ENCODE data around the gene ENTPD7.

Gene ENTPD7

DNA sequence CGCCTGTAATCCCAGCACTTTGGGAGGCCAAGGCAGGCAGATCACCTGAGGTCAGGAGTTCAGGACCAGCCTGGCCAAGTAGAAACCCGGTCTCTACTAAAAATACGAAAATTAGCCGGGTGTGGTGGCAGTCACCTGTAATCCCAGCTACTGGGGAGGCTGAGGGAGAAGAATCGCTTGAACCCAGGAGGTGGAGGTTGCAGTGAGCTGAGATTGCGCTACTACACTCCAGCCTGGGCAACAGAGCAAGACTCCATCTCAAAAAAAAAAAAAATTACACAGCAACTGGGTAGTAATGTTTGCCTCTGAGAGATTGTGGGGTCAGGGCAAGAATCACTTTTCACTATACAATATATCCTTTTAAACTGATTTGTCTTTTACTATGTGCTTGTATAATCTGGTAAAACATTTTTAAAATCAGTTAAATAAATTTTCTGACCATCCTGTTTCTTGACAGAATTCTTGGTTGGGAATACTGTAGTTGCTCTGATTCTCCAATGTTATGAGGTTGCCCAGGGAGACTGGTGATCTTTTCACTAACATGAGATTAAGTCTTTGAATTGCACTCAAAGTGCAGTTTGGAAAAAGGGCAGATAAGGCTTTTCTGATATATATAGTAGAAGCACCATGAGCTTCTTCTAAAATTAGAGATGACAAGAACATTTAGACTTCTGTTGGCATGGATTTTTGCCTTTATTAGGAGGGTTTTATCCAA lies 1.5 kb downstream of the ENTPD7 start:
- TF ChIP-seq, protein P1, sequence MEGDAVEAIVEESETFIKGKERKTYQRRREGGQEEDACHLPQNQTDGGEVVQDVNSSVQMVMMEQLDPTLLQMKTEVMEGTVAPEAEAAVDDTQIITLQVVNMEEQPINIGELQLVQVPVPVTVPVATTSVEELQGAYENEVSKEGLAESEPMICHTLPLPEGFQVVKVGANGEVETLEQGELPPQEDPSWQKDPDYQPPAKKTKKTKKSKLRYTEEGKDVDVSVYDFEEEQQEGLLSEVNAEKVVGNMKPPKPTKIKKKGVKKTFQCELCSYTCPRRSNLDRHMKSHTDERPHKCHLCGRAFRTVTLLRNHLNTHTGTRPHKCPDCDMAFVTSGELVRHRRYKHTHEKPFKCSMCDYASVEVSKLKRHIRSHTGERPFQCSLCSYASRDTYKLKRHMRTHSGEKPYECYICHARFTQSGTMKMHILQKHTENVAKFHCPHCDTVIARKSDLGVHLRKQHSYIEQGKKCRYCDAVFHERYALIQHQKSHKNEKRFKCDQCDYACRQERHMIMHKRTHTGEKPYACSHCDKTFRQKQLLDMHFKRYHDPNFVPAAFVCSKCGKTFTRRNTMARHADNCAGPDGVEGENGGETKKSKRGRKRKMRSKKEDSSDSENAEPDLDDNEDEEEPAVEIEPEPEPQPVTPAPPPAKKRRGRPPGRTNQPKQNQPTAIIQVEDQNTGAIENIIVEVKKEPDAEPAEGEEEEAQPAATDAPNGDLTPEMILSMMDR (IDR thresholded peaks at IDR 0.05; ENCODE audit: low read depth, low read length), result no peak

DNA sequence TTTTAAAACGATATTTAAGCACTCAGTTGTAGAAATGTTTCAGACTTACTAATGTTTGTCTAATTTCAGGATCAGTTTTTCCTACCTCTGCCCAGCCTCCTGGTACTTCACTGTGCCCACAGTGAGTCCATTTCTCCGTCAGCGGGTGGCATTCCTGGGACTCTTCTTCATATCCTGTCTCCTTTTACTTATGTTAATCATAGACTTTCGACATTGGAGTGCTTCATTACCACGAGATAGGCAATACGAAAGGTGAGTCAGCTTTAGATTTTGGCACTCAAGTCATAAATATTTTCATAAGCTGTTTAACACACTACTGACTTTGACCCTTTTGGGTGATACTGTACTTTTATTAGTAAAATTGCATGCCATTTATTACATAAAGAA lies 2.1 kb downstream of the ENTPD7 start:
- TF ChIP-seq, protein P1 (IDR thresholded peaks at IDR 0.05; ENCODE audit: low read depth, low read length), result no peak

More for the DNA sequence above, 1.5 kb downstream of the ENTPD7 start:
- H3K4me3 ChIP-seq (ENCODE audit: low read depth, low read length), result peak overlapping the region; percentile 96

GRCh38 chr10:99665304-99665703 lies 6.0 kb downstream of the ENTPD7 start:
- TF ChIP-seq, protein P1 (IDR thresholded peaks at IDR 0.05; ENCODE audit: low read depth, low read length), result no peak
- no peak overlapping the region for H3K4me3 ChIP-seq (ENCODE audit: low read depth, low read length)

More for the DNA sequence above, 2.1 kb downstream of the ENTPD7 start:
- peak overlapping the region; percentile 31 for H3K4me3 ChIP-seq (ENCODE audit: low read depth, low read length)

DNA sequence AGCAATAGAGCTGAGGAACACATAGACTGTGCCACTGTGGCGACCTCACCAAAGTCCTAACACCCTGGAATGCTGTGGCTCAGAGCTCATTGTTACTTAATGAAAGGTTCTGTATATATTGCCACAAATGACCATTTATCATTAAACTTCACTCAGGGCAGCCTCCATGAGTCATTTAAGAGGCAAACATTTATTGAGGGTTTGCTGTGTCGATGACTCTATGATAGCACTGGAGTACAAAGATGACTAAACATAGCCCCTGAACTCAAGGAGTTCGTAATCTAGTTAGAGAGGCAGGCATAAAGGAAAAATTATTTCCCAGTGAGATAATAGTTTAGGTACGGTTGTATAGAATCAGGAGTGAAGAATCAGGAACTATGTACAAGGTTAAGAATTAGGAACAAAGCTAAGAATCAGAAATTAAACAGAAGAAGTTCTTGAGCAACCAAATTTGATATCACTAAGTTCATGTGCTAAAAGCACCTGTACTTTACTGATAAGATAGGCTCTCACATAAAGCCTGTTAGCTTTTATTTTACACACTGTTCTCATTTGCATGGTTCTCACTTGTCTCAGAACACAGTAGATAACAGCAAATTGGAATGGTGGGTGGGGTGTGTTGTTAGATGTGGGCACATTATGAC lies 7.9 kb downstream of the ENTPD7 start:
- TF ChIP-seq, protein P1 (IDR thresholded peaks at IDR 0.05; ENCODE audit: low read depth, low read length), result no peak
- no peak overlapping the region for H3K4me3 ChIP-seq (ENCODE audit: low read depth, low read length)

DNA sequence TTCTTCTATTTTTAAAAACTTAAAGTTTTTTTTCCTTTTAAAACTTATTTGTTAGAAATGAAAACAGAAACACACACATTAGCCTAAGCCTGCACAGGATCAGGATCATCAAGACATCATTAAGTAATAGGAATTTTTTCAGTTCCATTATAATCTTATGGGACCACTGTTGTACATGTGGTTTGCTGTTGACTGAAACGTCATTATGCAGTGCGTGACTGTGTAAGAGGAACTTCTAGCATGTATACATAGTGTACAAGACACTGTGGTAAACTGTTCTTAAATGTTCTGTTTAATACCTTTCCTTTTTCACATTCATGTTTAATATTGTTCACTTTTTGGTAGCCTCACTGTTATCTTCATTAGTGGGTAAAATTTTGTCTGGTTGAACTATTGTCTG lies 12.1 kb downstream of the ENTPD7 start:
- H3K4me3 ChIP-seq (ENCODE audit: low read depth, low read length), result no peak overlapping the region

GRCh38 chr10:99672884-99673283 lies 13.6 kb downstream of the ENTPD7 start:
- TF ChIP-seq, protein P1 (IDR thresholded peaks at IDR 0.05; ENCODE audit: low read depth, low read length), result no peak

More for the DNA sequence above, 12.1 kb downstream of the ENTPD7 start:
- TF ChIP-seq, protein P1 (IDR thresholded peaks at IDR 0.05; ENCODE audit: low read depth, low read length), result no peak

GRCh38 chr10:99673492-99673891 lies 14.2 kb downstream of the ENTPD7 start:
- TF ChIP-seq, protein P1 (IDR thresholded peaks at IDR 0.05; ENCODE audit: low read depth, low read length), result no peak
- H3K4me3 ChIP-seq (ENCODE audit: low read depth, low read length), result no peak overlapping the region

More at GRCh38 chr10:99672884-99673283, 13.6 kb downstream of the ENTPD7 start:
- no peak overlapping the region for H3K4me3 ChIP-seq (ENCODE audit: low read depth, low read length)
